NCI-H146 treated with DMSO at 0.1 percent for 48 hours (cell line): ENCODE data around the gene ANKRD53.
"Not testable (repeated sequence)": the region's sequence is repeated elsewhere in the genome, so short reads cannot be mapped to it uniquely, and the experiment has no call there.

Source experiments
- DNase-seq: peaks from one replicate; lab custom pipeline; 2025; ENCODE audit not compliant: unreplicated experiment; lab: John Stamatoyannopoulos, UW

The ANKRD53 gene

GRCh38 chr2:70988151-70988550 lies 9.7 kb downstream of the ANKRD53 start:
- DNase-seq, result no peak

DNA sequence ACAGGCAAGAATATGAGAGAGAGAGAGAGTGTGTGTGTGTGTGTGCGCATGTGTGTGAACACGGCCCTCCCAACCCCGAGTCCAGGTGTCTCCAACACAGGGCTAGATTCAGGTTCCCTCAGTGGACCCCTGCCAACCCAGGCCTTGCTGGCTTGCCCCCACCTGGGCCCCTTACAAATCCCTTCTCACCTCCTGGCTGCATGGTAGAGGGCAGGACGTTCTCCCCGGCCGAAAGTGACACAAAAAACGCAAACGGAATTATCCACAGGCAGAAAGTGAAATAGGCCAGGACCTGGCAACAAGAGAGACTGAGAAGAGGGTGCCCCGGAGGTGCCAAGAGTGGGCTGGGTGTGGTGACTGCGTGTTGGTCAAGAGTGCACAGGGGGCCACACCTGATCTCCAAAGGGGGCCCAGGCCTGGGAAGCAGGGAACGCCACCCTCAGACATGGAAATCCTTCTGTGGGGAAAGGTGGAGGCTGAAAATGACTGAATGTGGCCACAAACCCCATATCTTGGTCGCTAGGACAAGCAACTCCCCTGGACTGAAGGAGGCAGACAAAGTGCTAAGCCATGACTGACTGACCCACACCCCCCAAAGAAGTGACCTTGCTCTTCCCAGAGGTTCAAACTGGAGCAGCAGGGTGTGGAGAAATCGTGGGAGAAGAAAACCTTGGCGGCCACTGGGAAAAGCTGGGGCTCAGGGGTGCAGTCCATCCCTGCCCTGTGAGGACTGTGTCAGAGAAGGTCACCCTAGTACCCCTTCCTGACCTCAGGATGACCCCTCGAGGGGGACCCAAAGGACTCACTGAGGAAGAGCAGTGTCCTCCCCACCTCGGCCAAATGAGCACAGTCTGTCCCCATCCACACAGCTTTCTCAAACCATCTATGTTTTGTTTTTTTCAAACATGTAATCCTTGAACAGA lies 10.6 kb downstream of the ANKRD53 start:
- DNase-seq, result no peak

GRCh38 chr2:70990216-70990615 lies 11.8 kb downstream of the ANKRD53 start:
- DNase-seq, result no peak

GRCh38 chr2:70991142-70991541 lies 12.7 kb downstream of the ANKRD53 start:
- no peak for DNase-seq

- DNase-seq, result no peak
These were observed 13.3 kb downstream of the ANKRD53 start for GRCh38 chr2:70991742-70992141.

- DNase-seq, result no peak
These were observed 14.8 kb downstream of the ANKRD53 start for GRCh38 chr2:70992945-70993853.

DNA sequence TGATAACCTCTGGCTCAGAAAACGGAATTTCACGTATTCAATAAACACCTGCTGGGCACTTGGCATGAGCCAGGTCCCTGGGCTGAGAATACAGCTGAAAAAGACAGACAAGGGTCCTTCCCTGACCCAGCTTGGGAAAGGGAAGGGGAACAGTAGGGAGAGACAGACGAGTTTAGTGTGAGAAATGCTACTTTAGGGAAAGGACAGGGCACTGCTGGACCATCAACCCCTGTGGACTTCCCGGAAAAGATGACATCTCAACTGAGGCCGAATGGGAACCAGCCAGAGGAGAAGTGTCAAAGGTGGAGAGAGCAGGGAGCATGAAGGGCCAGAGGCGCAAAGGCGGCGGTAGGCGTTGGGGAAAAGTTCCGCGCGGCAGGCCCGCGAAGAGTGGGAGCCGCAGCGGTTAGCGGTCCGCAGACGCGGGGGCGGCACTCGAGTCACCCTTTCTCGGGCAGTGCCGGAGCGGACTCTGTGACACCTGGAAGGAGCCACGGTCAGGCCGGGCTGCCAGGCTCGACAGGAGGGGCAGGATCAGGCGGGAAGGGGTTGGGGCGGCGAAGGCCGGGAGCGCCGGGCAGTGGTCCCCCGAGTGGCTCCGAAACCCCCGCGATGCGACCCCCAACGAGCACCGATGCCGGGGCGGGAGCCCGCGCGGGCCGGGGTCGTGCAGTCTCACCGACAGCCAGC lies 15.7 kb downstream of the ANKRD53 start:
- DNase-seq, result no peak

- DNase-seq, result peak; percentile 74
These were observed 16.4 kb downstream of the ANKRD53 start, which contains the start of gene TEX261 for GRCh38 chr2:70994699-70995425. Gene TEX261 (minus strand): TSS chr2:70994873. CDS start chr2:70994757, 116 bp downstream.

- peak; percentile 24 for DNase-seq
These were observed 16.9 kb downstream of the ANKRD53 start for GRCh38 chr2:70995426-70995729.

DNA sequence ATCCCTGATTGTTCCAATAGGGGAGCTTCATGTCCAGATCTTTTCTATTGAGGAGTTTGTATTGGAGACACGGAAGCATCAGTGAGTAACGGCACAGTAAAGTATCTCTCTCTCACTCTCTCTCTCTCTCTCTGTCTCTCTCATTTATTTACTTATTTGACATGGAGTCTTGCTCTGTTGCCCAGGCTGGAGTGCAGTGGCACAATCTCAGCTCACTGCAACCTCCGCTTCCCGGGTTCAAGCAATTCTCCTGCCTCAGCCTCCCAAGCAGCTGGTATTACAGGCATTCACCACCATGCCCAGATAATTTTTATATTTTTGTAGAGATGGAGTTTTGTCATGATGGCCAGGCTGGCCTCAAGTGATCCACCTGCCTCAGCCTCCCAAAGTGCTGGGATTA lies 20.5 kb downstream of the ANKRD53 start:
- not testable (repeated sequence) for DNase-seq

- no peak for DNase-seq
These were observed 20.9 kb downstream of the ANKRD53 start for GRCh38 chr2:70999362-70999761.

GRCh38 chr2:70999931-71000330 lies 21.5 kb downstream of the ANKRD53 start:
- DNase-seq, result not testable (repeated sequence)

GRCh38 chr2:71000780-71001591 lies 22.6 kb downstream of the ANKRD53 start:
- peak; percentile 45 for DNase-seq

DNA sequence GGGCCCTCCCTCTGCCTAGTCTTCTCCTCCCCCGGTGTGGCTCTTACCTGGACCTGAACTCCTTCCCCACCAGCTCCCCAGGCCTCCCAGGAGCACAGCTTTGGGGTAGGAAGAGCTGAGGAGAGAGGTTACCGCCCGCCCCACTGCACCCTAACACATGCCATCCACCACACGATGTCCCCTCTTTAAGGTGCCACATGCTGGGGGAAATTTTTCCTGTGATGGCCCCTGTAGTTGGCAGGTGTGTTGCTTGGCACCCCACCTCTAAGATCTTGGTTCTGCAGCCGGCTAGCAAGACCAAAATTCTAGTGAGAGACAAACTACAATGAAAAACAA lies 23.1 kb downstream of the ANKRD53 start:
- no peak for DNase-seq

GRCh38 chr2:71001981-71002570 lies 23.6 kb downstream of the ANKRD53 start:
- peak; percentile 89 for DNase-seq

DNA sequence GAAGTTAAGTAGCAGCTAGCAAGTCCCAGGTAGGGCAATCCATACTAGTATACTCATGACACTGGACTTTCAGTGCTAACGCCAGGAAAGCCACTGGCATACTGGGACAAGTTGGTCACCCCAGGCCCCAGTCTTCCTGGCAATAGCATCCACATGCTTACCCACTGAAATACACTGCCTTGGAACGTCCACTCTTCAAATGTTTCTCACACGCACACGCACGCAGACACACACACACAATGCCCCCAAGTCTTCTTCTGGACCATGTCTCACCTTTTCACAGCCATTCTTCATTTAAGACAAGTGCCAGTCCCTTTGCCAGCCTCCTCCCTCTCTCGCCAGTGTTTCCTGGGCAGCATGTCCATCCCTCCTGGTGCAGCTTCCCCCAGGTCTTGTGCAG lies 25.0 kb downstream of the ANKRD53 start:
- no peak for DNase-seq

DNA sequence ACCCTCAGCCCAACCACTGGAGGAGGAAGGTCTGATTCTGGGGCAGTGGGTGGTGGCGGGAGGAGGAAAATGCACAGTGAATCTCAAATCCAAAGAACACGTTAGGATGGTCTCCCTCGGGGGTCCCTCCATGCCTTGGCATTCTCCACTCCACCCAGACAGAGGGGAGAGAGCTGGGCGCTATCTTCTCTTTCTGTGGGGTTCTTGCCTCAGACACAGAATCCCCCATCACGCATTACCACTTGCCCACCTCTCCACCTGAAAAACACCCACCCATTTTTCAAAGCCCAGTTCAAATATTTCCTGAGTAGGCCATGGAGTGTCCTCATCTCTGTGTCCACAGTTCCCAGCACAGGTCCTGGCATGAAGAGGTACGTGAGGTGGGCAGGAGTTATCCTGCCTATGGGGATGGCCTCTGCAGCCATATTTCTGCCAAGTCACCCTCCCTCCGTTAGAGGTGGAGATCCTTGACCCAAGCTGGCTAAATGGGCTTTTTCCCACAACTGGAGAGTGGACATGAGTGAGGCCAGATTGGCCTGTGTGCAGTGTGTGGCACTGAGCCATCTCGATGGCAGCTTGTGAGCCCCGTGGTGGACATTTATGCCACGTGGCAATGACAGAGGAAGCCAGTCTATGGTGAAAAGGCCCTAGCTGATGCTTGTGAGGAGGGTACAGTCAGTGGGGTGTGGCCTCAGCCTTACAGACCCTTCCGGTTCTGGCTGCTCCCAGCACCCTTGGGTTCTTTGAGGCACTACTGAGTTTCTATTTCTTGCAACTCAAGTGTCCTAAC lies 25.7 kb downstream of the ANKRD53 start:
- no peak for DNase-seq

DNA sequence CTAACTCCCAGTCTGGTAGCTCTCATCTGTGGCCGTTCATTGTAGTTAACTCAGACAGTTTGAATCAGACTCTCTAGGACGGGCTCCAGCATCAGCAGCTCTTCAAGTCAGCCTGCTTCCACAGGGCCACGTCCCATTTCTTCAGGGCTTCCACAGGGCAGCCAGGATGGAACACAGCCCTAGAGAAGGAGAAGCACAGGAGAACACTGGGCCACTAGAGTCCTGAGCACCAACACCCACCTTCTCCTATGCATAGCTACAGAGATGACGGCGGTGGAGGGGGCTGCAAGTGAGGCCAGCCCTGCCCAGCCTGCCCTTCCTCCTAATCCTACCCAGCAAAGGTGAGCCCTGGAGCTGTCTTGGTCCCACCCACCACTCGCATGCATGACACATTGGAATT lies 26.4 kb downstream of the ANKRD53 start:
- no peak for DNase-seq
